Activated naive CD8-positive, alpha-beta T cell treated with anti-CD3 and anti-CD28 coated beads, Interleukin-2, amount 50 U/mL, for 16 hours (primary cell): ENCODE results near the gene ALDH18A1.
A peak's percentile ranks its signal among the peaks of the same experiment; 100 is the strongest.

Source experiments
- DNase-seq: peaks from one replicate; pipeline ENCODE4 v3.0.0-alpha.2; 2020; ENCODE audit warnings: low read depth, low spot score

Gene ALDH18A1

GRCh38 chr10:95579835-95580535 lies 76.5 kb downstream of the ALDH18A1 start:
- DNase-seq: no peak

- DNase-seq: no peak
Observed at GRCh38 chr10:95579292-95579691, 77.2 kb downstream of the ALDH18A1 start.

- DNase-seq: no peak
Observed at GRCh38 chr10:95578619-95579018, 77.9 kb downstream of the ALDH18A1 start.

GRCh38 chr10:95574649-95575365 lies 81.7 kb downstream of the ALDH18A1 start:
- no peak for DNase-seq

GRCh38 chr10:95573964-95574604 lies 82.4 kb downstream of the ALDH18A1 start:
- DNase-seq: no peak

GRCh38 chr10:95573527-95573926 lies 83.0 kb downstream of the ALDH18A1 start:
- DNase-seq: no peak

- DNase-seq: no peak
Observed at GRCh38 chr10:95572131-95572820, 84.2 kb downstream of the ALDH18A1 start.

- DNase-seq: no peak
Observed at GRCh38 chr10:95571390-95571789, 85.1 kb downstream of the ALDH18A1 start.

- no peak for DNase-seq
Observed at GRCh38 chr10:95569368-95569767, 87.1 kb downstream of the ALDH18A1 start.

- DNase-seq: no peak
Observed at GRCh38 chr10:95567903-95568630, 88.4 kb downstream of the ALDH18A1 start.

- no peak for DNase-seq
Observed at GRCh38 chr10:95566136-95566535, 90.4 kb downstream of the ALDH18A1 start.

- DNase-seq: no peak
Observed at GRCh38 chr10:95565336-95565735, 91.2 kb downstream of the ALDH18A1 start.

GRCh38 chr10:95564291-95564690 lies 92.2 kb downstream of the ALDH18A1 start:
- DNase-seq: no peak

- no peak for DNase-seq
Observed at GRCh38 chr10:95562341-95562965, 94.1 kb downstream of the ALDH18A1 start.

GRCh38 chr10:95561864-95562177 lies 94.7 kb downstream of the ALDH18A1 start:
- DNase-seq: no peak

GRCh38 chr10:95561177-95561863 lies 95.2 kb downstream of the ALDH18A1 start, which contains the start of gene SORBS1:
TSS of gene SORBS1 (minus strand) at chr10:95561371. CDS start at chr10:95441135, 120,236 bp downstream.
- DNase-seq: peak; percentile 55

- peak; percentile 1 for DNase-seq
Observed at GRCh38 chr10:95560278-95561176, 96.0 kb downstream of the ALDH18A1 start.

- DNase-seq: no peak
Observed at GRCh38 chr10:95559896-95560277, 96.6 kb downstream of the ALDH18A1 start.

- no peak for DNase-seq
Observed at GRCh38 chr10:95559471-95559870, 97.0 kb downstream of the ALDH18A1 start.
